ENCODE results near the gene PTBP3. TPM values are rescaled to one million over a fixed set of nuclear protein-coding genes. Genes with fewer than 3 reads are reported as not detected.

Gene PTBP3
- total RNA-seq, 1 experiment from 2014 or later = 23.2 TPM

- Histone ChIP-seq H3K4me1 (ENCODE audit: insufficient read depth, low read length) (peaks cover 22% of the 10 kb centered on the region), H3K9me2 (replicated peaks; ENCODE audit: low read length) (no peaks in the 10 kb centered on the region), H3K79me2 (ENCODE audit: low read length) (peaks cover 37% of the 10 kb centered on the region), H3K27ac (ENCODE audit: low read length) (peak overlapping the region; percentile 82), H3K27me3 (ENCODE audit: low read length) (no peaks in the 10 kb centered on the region), H3K4me2 (ENCODE audit: low read length) (peak overlapping the region; percentile 93), H3K9me3 (ENCODE audit: low read length) (no peaks in the 10 kb centered on the region), H3F3A (ENCODE audit: low read length, unreplicated experiment) (no peaks in the 10 kb centered on the region), H3K36me3 (ENCODE audit: low read depth, low read length) (no peaks in the 10 kb centered on the region), H4K20me1 (ENCODE audit: low read length) (peaks cover 11% of the 10 kb centered on the region), H3K9ac (ENCODE audit: low read length) (peak overlapping the region; percentile 92), H2AFZ (ENCODE audit: low read length) (peak overlapping the region; percentile 90), H3K4me3 (ENCODE audit: low read length) (peak overlapping the region; percentile 88)
- no peak for ATAC-seq
- POLR2A ChIA-PET (ENCODE audit: unreplicated experiment) = no interaction called here
- CTCF ChIA-PET = no interaction called here
- intact Hi-C loops (cut with micrococcal nuclease) = loop anchor here (2.0 kb wide), 3 partner anchors 26 to 238 kb away; no protein-coding TSS in a partner anchor
- no TSS peak for BruUV-seq (replicated peaks)
- no peak for TF ChIP-seq EZH2phosphoT487 (IDR thresholded peaks at IDR 0.05; ENCODE audit: borderline replicate concordance, low read length)
- TF ChIP-seq EZH2 (IDR thresholded peaks at IDR 0.05; ENCODE audit: low read length, unreplicated experiment) = no peak
- no peak for TF ChIP-seq CTCF (conservative IDR thresholded peaks at IDR 0.05; ENCODE audit: low read depth, low read length)
- DNase-seq = peak; percentile 32
Observed at GRCh38 chr9:112334432-112334841, 1.0 kb upstream of the PTBP3 start.

- POLR2A ChIA-PET (ENCODE audit: unreplicated experiment) = interaction anchor here (0.5 to 0.8 kb wide), 2 partner anchors 62 to 224 kb away, joined by 3 to 12 read pairs; no protein-coding TSS in a partner anchor
- DNase-seq (peak; percentile 93), ATAC-seq (peak; percentile 74)
- no peaks in the 10 kb centered on the region for H3K9me2 ChIP-seq (replicated peaks; ENCODE audit: low read length)
- no peaks in the 10 kb centered on the region for H3K36me3 ChIP-seq (ENCODE audit: low read depth, low read length)
- no peaks in the 10 kb centered on the region for H3K9me3 ChIP-seq (ENCODE audit: low read length)
- intact Hi-C loops (cut with micrococcal nuclease) = loop anchor here (2.0 kb wide), 5 partner anchors 27 to 237 kb away; no protein-coding TSS in a partner anchor
- H4K20me1 ChIP-seq (ENCODE audit: low read length) = peaks cover 11% of the 10 kb centered on the region
- H3K79me2 ChIP-seq (ENCODE audit: low read length) = peaks cover 43% of the 10 kb centered on the region
- H3K27me3 ChIP-seq (ENCODE audit: low read length) = no peaks in the 10 kb centered on the region
- CTCF ChIA-PET = interaction anchor here (0.6 to 0.8 kb wide), 5 partner anchors 27 to 240 kb away, joined by 3 to 6 read pairs (median 4); no protein-coding TSS in a partner anchor
- peak overlapping the region; percentile 93 for H3K4me2 ChIP-seq (ENCODE audit: low read length)
- H3K27ac ChIP-seq (ENCODE audit: low read length) = peak overlapping the region; percentile 82
- no peaks in the 10 kb centered on the region for H3F3A ChIP-seq (ENCODE audit: low read length, unreplicated experiment)
- peaks cover 22% of the 10 kb centered on the region for H3K4me1 ChIP-seq (ENCODE audit: insufficient read depth, low read length)
- peak overlapping the region; percentile 98 for H3K4me3 ChIP-seq (ENCODE audit: low read length)
- H3K9ac ChIP-seq (ENCODE audit: low read length) = peak overlapping the region; percentile 92
- H2AFZ ChIP-seq (ENCODE audit: low read length) = peak overlapping the region; percentile 90
- BruUV-seq (replicated peaks) = TSS peak; percentile 82
- TF ChIP-seq CTCF (conservative IDR thresholded peaks at IDR 0.05; ENCODE audit: low read depth, low read length) (peak; percentile 44), EZH2 (IDR thresholded peaks at IDR 0.05; ENCODE audit: low read length, unreplicated experiment) (no peak), EZH2phosphoT487 (IDR thresholded peaks at IDR 0.05; ENCODE audit: borderline replicate concordance, low read length) (no peak)
Observed at GRCh38 chr9:112333639-112334431, 416 bp upstream of the PTBP3 start.

- DNase-seq (no peak), ATAC-seq (no peak)
- Histone ChIP-seq H3K27me3 (ENCODE audit: low read length) (no peaks in the 10 kb centered on the region), H3K27ac (ENCODE audit: low read length) (peak overlapping the region; percentile 78), H2AFZ (ENCODE audit: low read length) (peak overlapping the region; percentile 56; the same call in 1 of the 2 replicates), H3K4me3 (ENCODE audit: low read length) (peak overlapping the region; percentile 98), H3K9ac (ENCODE audit: low read length) (peak overlapping the region; percentile 89), H3K79me2 (ENCODE audit: low read length) (peaks cover 55% of the 10 kb centered on the region), H3K4me2 (ENCODE audit: low read length) (peak overlapping the region; percentile 88), H4K20me1 (ENCODE audit: low read length) (peaks cover 18% of the 10 kb centered on the region), H3K36me3 (ENCODE audit: low read depth, low read length) (no peaks in the 10 kb centered on the region), H3K9me3 (ENCODE audit: low read length) (no peaks in the 10 kb centered on the region), H3K9me2 (replicated peaks; ENCODE audit: low read length) (no peaks in the 10 kb centered on the region), H3K4me1 (ENCODE audit: insufficient read depth, low read length) (peaks cover 22% of the 10 kb centered on the region), H3F3A (ENCODE audit: low read length, unreplicated experiment) (no peaks in the 10 kb centered on the region)
- intact Hi-C loops (cut with micrococcal nuclease) = loop anchor here (2.0 kb wide), 2 partner anchors 84 to 166 kb away; no protein-coding TSS in a partner anchor
- no TSS peak for BruUV-seq (replicated peaks)
- ChIA-PET POLR2A (ENCODE audit: unreplicated experiment) (interaction anchor here (0.7 kb wide), 1 partner anchor 230 kb away, joined by 4 read pairs; no protein-coding TSS in a partner anchor), CTCF (no interaction called here)
- TF ChIP-seq EZH2 (IDR thresholded peaks at IDR 0.05; ENCODE audit: low read length, unreplicated experiment) (no peak), EZH2phosphoT487 (IDR thresholded peaks at IDR 0.05; ENCODE audit: borderline replicate concordance, low read length) (no peak), CTCF (conservative IDR thresholded peaks at IDR 0.05; ENCODE audit: low read depth, low read length) (no peak)
Observed at GRCh38 chr9:112332674-112332976, 794 bp downstream of the PTBP3 start.

Data from PC-3 (cell line).